Prostate gland (tissue), 2 donors: ENCODE results near the gene ARID3C.

Source experiments
- POLR2A ChIP-seq: fragments of 450-650 bp; IDR thresholded peaks from one replicate; pipeline ENCODE4 v1.6.1; 2016; ENCODE audit warnings: antibody characterized with exemption, mild to moderate bottlenecking
- TF ChIP-seq, protein P1 (sequence below), 4 experiments: fragments of 200-600 bp in 2 of 4; fragments of 450-650 bp in 2 of 4; sonication (generic) in 2 of 4; IDR thresholded peaks; 1 replicate in 3 of 4; 2 replicates in 1 of 4; pipeline ENCODE4 v1.5.1; 2016 to 2019; ENCODE audit warnings: antibody characterized with exemption in 4 of 4, mild to moderate bottlenecking in 2 of 4, moderate library complexity in 2 of 4

DNA sequence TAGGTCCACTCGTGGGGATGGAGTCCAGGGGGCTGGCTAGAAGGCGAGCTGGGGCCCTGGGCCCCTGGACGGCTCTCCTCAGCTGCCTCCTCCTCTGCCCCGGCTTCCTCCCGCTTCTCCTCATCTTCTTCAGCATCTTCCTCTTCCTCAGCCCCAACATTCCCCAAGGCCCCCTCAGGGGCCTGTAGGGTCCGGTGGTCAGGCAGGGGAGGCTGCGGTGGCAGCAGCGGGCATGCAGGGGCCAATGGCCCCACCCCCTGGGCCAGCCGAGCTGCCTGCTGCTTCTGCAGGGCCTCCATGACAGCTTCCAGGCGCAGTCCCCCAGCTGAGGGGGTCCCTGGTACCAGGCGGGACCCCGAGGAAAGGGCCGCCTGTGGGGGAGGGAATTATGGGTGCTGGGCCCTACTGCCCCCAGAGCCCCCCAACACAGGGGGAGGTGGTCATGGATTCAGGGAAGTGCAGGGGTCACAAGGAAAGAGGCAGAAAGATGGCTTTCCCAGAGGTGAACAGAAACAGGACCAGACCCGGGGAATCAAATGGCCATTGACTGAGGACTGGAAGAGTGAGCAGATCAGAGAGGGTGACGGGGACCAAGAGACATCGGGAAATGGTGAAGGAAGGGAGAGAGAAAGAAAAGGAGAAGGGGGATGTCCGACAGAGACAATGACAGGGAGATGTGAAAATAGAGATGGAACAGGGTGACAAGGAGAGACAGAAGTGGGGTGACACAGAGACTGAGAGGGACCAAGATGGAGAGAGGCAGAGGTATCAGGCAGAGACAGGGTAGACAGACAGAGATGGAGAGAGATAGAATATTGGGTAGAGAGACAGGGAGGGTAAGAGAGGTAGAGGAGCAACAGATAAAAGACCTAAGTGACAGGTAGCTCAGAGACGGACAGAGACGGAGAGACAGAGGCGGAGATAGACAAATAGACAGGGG, 880 bp downstream of the ARID3C start:
- TF ChIP-seq, protein P1, sequence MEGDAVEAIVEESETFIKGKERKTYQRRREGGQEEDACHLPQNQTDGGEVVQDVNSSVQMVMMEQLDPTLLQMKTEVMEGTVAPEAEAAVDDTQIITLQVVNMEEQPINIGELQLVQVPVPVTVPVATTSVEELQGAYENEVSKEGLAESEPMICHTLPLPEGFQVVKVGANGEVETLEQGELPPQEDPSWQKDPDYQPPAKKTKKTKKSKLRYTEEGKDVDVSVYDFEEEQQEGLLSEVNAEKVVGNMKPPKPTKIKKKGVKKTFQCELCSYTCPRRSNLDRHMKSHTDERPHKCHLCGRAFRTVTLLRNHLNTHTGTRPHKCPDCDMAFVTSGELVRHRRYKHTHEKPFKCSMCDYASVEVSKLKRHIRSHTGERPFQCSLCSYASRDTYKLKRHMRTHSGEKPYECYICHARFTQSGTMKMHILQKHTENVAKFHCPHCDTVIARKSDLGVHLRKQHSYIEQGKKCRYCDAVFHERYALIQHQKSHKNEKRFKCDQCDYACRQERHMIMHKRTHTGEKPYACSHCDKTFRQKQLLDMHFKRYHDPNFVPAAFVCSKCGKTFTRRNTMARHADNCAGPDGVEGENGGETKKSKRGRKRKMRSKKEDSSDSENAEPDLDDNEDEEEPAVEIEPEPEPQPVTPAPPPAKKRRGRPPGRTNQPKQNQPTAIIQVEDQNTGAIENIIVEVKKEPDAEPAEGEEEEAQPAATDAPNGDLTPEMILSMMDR (IDR thresholded peaks at IDR 0.05): no peak
- no peak for TF ChIP-seq POLR2A
